BLaER1 (cell line): ENCODE data around the gene SLC9C2.
A peak's percentile ranks its signal among the peaks of the same experiment; 100 is the strongest.
"Not testable (repeated sequence)": the region's sequence is repeated elsewhere in the genome, so short reads cannot be mapped to it uniquely, and the experiment has no call there.

Experiments
- H3K27ac ChIP-seq: shearing (Covaris generic); formaldehyde crosslinking; 2 replicates; pipeline ENCODE4 v1.8.1; 2022
- H3K27me3 ChIP-seq: shearing (Covaris generic); formaldehyde crosslinking; 2 replicates; pipeline ENCODE4 v1.8.1; 2022
- H3K36me3 ChIP-seq: shearing (Covaris generic); formaldehyde crosslinking; 2 replicates; pipeline ENCODE4 v1.8.1; 2022
- H3K4me1 ChIP-seq: shearing (Covaris generic); formaldehyde crosslinking; 2 replicates; pipeline ENCODE4 v1.8.1; 2022
- H3K4me2 ChIP-seq: shearing (Covaris generic); formaldehyde crosslinking; 2 replicates; pipeline ENCODE4 v1.8.1; 2022
- H3K4me3 ChIP-seq: shearing (Covaris generic); formaldehyde crosslinking; 2 replicates; pipeline ENCODE4 v1.8.1; 2022
- H3K9ac ChIP-seq: shearing (Covaris generic); formaldehyde crosslinking; 2 replicates; pipeline ENCODE4 v1.8.1; 2022
- H3K9me3 ChIP-seq: shearing (Covaris generic); formaldehyde crosslinking; 2 replicates; pipeline ENCODE4 v1.8.1; 2022
- H4K20me1 ChIP-seq: shearing (Covaris generic); formaldehyde crosslinking; 2 replicates; pipeline ENCODE4 v1.8.1; 2022
- Cebpa-rat ChIP-seq: shearing (Covaris generic); IDR thresholded peaks from 2 replicates; pipeline ENCODE4 v1.8.1; 2022

SLC9C2 gene, protein sequence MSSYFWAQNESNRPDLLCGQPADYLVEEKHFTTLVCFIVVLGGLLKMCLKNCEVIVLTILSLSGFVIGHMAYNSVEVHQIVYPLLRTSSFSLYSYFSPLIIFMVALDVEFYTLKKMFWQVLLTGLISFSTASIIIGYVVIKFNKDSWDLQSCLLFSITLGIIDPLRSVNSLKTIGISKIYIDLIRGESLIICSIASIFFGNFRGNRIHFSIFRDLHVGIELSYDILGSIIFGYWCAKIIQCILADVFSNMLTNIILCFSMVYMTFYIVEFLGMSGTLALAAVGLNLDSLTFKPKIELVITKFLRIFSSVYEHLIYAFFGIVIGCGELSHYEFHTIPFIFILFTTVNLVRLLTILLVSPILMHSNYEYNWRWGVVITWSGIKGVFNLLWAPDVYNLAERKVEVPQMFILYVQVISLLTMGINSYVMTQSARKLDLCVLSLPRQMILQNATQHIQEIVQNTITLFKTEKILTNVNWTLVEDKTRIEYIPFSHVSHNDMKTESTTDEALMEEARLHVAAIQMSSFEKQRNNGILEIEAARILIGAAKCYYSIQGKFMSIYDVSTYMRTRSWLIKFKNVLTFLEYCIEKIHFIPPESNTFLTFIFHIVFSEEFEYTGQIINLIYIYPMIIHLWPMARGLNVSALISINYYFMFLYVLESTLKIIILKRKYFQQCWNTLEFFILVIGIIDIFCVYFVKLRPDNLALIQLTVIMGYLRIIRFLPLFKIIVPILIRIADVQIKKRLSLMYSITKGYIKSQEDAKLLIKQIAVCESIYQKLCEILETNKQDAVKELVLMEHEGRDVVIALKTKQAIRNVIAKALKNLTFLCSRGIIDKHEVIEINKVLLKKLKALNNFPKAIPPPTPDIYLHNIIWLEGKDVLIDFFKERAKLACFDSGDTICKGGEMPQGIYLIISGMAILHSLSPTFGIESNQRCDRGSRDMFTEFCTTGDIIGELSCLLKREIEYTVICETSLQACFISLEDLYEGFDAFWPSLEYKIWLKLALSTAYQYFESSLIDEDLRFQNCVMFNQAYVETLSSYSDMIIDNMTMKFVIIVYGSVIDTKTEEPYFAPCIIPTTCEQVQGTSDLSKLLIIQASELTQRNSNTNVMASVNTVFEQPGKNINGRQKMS

DNA sequence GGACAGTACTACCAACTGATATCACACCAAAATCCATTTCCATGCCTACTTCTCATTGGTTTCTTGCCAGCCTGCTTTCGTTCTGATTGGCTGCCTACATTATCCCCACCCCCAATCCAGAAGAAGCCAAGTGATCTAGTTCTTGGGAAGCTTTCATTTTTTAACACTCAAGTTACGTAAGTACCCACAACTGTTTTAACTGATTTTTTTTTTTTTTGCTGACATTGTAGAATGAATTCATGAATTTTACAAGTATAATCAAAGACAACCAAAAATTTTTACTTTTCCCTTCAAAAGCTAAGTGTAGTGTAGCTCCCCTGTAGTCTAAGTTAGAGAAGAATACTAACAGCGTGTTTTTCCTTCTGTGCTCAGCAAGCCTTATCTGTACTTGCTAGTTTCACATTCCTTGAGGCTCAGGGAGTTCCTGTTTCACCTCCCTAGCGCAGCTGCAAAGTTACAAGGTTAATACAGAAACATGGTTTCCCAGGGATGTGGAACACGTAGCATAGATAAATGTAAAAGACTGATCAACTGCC lies at the start of gene SLC9C2:
Gene SLC9C2 (minus strand): TSS at position 17 of the 536 bp plus-strand sequence. CDS start 1,296 bp downstream, outside the sequence.
- H3K4me2 ChIP-seq, result peak within 1 kb of the TSS; percentile 52

DNA sequence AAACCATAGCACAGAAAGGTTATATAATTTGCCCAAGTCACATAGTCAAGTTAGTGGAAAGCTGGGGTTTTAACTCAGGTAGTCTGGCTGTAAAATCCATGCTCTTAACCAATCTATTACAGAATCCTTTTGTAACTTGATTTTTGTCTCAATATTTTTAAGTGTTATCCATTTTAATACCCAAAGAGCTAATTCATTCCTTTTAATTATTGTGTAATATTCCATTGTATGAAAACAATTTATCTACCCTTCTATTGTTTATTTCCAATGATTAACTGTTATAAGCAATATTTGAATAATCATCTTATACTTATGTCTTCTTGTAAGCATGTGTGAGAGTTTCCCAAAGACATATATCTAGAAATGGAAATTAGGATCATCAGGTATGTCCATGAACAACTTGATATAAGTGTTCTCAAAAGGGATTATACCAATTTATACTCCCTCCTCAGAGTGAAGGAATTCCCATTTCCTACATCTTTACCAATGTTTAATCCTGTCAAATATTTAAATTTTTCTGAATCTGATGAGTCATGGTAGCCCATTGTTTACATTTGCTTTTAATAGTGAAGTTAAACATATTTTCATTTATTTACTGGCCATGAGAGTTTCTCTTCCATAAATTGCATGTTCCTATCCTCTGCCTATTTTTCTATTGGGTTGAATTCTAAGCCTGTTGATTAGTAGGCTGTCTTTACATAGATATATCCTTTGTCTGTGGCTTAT lies 46.2 kb upstream of the SLC9C2 start:
- TF ChIP-seq Cebpa-rat, result no peak
- H3K36me3 ChIP-seq, result no peaks in the 10 kb centered on the region
- no peaks in the 10 kb centered on the region for H3K9me3 ChIP-seq
- no peak overlapping the region for H3K9ac ChIP-seq
- no peak overlapping the region for H3K27ac ChIP-seq
- H3K4me2 ChIP-seq, result no peak overlapping the region
- no peak overlapping the region for H3K4me3 ChIP-seq
- no peaks in the 10 kb centered on the region for H3K27me3 ChIP-seq
- H3K4me1 ChIP-seq, result no peaks in the 10 kb centered on the region
- no peaks in the 10 kb centered on the region for H4K20me1 ChIP-seq

More for the DNA sequence above, at the start of gene SLC9C2:
- peaks cover 22% of the 10 kb centered on the region for H3K4me1 ChIP-seq
- no peaks in the 10 kb centered on the region for H3K9me3 ChIP-seq
- H4K20me1 ChIP-seq, result no peaks in the 10 kb centered on the region
- no peak for TF ChIP-seq Cebpa-rat
- H3K36me3 ChIP-seq, result no peaks in the 10 kb centered on the region
- H3K27me3 ChIP-seq, result no peaks in the 10 kb centered on the region
- H3K27ac ChIP-seq, result no peak within 1 kb of the TSS
- no peak within 1 kb of the TSS for H3K9ac ChIP-seq
- no peak within 1 kb of the TSS for H3K4me3 ChIP-seq

DNA sequence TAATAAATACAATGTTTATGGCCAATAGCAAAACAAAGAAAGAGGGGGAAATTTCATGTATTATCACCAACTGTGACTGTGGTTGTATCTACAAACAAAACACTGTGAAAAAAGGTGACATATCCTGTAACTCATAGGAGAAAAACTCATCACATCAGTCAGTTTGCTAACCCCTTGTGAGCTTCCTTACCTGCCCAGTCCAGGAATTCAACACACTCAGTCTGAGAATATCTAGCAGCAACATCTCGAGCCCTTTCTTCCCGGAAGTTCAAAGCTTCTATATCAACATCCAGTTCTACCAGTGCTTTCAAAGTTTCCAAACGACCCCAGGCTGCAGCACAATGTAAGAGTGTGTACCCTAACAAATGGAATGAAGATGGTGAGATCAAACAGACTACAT lies 43.8 kb upstream of the SLC9C2 start:
- no peak overlapping the region for H3K4me2 ChIP-seq
- H3K4me1 ChIP-seq, result no peaks in the 10 kb centered on the region
- H3K27me3 ChIP-seq, result no peaks in the 10 kb centered on the region
- H3K4me3 ChIP-seq, result no peak overlapping the region
- H3K36me3 ChIP-seq, result no peaks in the 10 kb centered on the region
- H3K9me3 ChIP-seq, result no peaks in the 10 kb centered on the region
- H3K27ac ChIP-seq, result no peak overlapping the region
- no peaks in the 10 kb centered on the region for H4K20me1 ChIP-seq
- no peak overlapping the region for H3K9ac ChIP-seq
- no peak for TF ChIP-seq Cebpa-rat

DNA sequence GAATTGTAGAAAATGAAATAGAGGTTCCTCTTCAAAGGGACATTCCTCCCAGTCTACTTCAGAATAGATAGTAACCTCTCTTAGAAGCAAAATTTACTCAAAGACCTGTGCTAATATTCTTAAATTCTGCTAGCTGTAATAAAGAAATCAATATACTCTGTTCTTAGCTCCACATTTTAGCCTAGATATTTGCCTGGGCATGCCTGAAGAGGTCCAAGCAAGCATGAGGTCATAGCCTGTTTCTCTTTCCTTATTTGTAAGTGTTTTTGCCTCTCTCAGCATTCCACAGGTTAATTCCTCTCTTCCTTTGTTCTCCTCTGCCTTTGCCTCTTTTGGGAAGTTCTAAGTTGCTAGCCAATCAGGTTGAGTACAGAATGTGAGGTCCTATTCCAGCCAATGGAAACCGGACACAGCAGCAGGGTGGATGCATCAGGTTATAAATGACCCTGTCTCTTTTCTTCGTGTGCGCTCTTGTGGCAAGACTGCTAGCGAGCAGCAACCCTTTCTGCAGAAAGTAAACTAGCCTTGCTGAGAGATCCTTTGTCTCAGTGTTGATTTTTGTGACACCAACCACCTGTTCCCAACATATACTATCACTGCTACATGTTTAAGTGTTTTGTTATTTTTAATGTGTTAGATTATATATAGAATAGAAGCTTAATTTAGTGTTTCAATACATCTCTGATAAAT lies 39.7 kb upstream of the SLC9C2 start:
- H3K27me3 ChIP-seq, result not testable (repeated sequence)

DNA sequence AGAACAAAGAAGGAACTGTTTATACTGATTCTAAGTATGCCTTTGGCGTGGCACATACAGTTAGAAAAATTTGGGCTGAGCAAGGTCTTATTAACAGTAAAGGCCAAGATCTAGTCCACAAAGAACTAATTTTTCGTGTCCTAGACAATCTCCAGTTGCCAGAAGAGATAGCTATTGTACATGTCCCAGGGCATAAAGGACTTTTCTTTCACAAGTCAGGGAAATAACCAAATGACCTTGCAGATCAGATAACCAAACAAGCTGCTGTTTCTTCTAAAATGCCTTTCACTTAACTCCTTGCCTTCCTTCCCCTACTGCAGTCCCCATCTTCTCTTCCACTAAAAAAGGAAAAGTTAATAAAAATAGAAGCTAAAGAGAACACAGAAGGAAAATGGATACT lies 36.2 kb upstream of the SLC9C2 start:
- H3K4me1 ChIP-seq, result no peaks in the 10 kb centered on the region
- H4K20me1 ChIP-seq, result no peaks in the 10 kb centered on the region
- H3K9me3 ChIP-seq, result 0 out of 2 replicates have a peak, but pooled peaks cover 4% of the 10 kb centered on the region
- no peak for TF ChIP-seq Cebpa-rat
- no peak overlapping the region for H3K9ac ChIP-seq
- no peak overlapping the region for H3K4me2 ChIP-seq
- no peak overlapping the region for H3K4me3 ChIP-seq
- H3K27me3 ChIP-seq, result no peaks in the 10 kb centered on the region
- no peaks in the 10 kb centered on the region for H3K36me3 ChIP-seq
- H3K27ac ChIP-seq, result no peak overlapping the region

More for the DNA sequence above, 39.7 kb upstream of the SLC9C2 start:
- H3K36me3 ChIP-seq, H3K9ac ChIP-seq, H3K9me3 ChIP-seq, H3K27ac ChIP-seq, H3K4me2 ChIP-seq, H3K4me1 ChIP-seq, H4K20me1 ChIP-seq, H3K4me3 ChIP-seq: not testable (repeated sequence)

DNA sequence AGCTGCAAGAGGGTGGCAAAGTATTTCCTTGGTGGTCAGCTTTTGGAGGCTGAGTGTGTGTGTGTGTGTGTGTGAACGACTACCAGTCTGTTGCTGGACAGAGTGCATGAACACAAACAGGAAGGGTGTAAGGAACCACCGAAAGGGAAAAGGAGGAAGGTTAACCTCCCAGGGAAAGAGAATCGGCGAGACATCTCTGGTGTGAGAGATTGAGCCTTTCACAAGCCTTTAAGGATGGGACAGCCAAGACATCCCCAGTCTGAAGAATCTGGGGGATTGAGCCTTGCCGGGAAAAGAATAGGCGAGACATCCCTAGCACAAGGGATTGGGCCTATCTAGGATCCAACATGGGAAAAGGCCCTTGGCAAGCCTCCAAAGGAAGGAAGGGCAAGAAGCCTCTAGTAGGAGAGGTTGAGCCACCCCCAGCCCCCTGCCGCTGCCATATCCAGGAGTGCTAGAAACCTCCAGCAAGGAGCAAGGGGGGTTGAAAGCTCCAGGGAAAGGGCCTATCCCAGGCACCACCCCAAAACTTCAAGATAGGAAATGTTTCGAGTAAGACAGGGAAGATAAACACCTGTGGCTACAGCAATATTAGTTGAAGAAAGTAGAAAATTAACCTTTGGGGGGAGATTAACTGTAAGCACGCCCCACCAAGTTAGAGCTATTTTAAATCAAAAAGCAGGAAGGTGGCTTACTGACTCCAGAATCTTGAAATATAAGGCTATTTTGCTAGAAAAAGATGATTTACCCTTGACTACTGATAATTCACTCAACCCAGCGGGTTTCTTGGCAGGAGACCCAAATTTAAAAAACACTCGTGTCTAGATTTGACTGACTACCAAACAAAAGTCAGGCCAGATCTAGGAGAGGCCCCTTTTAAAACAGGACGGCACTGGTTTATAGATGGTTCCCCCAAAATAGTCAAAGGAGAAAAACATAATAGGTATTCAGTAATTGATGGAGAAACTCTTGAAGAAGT lies 35.5 kb upstream of the SLC9C2 start:
- no peak overlapping the region for H3K27ac ChIP-seq
- 0 out of 2 replicates have a peak, but pooled peaks cover 4% of the 10 kb centered on the region for H3K9me3 ChIP-seq

DNA sequence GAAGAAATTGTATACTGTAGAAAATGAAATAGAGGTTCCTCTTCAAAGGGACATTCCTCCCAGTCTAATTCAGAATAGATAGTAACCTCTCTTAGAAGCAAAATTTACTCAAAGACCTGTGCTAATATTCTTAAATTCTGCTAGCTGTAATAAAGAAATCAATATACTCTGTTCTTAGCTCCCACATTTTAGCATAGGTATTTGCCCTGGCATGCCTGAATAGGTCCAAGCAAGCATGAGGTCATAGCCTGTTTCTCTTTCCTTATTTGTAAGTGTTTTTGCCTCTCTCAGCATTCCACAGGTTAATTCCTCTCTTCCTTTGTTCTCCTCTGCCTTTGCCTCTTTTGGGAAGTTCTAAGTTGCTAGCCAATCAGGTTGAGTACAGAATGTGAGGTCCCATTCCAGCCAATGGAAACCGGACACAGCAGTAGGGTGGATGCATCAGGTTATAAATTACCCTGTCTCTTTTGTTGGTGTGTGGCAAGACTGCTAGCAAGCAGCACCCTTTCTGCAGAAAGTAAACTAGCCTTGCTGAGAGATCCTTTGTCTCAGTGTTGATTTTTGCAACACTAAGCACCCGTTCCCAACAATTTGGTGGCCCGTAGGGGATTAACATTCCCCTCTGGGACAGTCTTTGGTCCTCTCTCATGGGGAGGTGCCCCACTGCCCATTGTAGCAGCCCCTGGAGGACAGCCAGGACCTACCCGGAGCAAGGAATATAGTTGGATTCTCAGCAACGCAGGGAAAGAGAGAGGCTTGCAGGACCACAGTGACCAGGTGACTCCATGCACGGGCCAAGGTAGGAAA lies 34.6 kb upstream of the SLC9C2 start:
- not testable (repeated sequence) for H3K36me3 ChIP-seq, H3K9me3 ChIP-seq, H3K4me2 ChIP-seq, H3K4me1 ChIP-seq, H4K20me1 ChIP-seq, H3K4me3 ChIP-seq, H3K27me3 ChIP-seq, H3K27ac ChIP-seq, H3K9ac ChIP-seq

More for the DNA sequence above, 35.5 kb upstream of the SLC9C2 start:
- Histone ChIP-seq H3K4me2 (no peak overlapping the region), H3K27me3 (no peaks in the 10 kb centered on the region), H3K4me1 (no peaks in the 10 kb centered on the region), H3K4me3 (no peak overlapping the region), H3K36me3 (no peaks in the 10 kb centered on the region), H4K20me1 (no peaks in the 10 kb centered on the region), H3K9ac (no peak overlapping the region)
- no peak for TF ChIP-seq Cebpa-rat
